BLaER1 treated with 17β-estradiol and CSF1 and Interleukin-3, amounts not matched to agents 10 nM and 100 nM (cell line): ENCODE measurements around the gene ADH1B.
"Not testable (repeated sequence)": the region's sequence is repeated elsewhere in the genome, so short reads cannot be mapped to it uniquely, and the experiment has no call there.

Experiments used
- H3K27ac ChIP-seq, 11 experiments: shearing (Covaris generic); formaldehyde crosslinking; 2 replicates each; pipeline ENCODE4 v1.8.1; 2022
- H3K27me3 ChIP-seq, 11 experiments: shearing (Covaris generic); formaldehyde crosslinking; 2 replicates each; pipeline ENCODE4 v1.8.1; 2022
- H3K36me3 ChIP-seq, 11 experiments: shearing (Covaris generic); formaldehyde crosslinking; 2 replicates each; pipeline ENCODE4 v1.8.1; 2022
- H3K4me1 ChIP-seq, 10 experiments: shearing (Covaris generic); formaldehyde crosslinking; 2 replicates each; pipeline ENCODE4 v1.8.1; 2022
- H3K4me2 ChIP-seq, 11 experiments: shearing (Covaris generic); formaldehyde crosslinking; 2 replicates each; pipeline ENCODE4 v1.8.1; 2022
- H3K4me3 ChIP-seq, 10 experiments: shearing (Covaris generic); formaldehyde crosslinking; 2 replicates each; pipeline ENCODE4 v1.8.1; 2022
- H3K9ac ChIP-seq, 11 experiments: shearing (Covaris generic); formaldehyde crosslinking; 2 replicates each; pipeline ENCODE4 v1.8.1; 2022
- H3K9me3 ChIP-seq, 11 experiments: shearing (Covaris generic); formaldehyde crosslinking; replicated peaks in 1 of 11; 2 replicates each; pipeline ENCODE4 v1.8.1; 2022
- H4K20me1 ChIP-seq, 11 experiments: shearing (Covaris generic); formaldehyde crosslinking; 2 replicates each; pipeline ENCODE4 v1.8.1; 2022
- Cebpa-rat ChIP-seq, 11 experiments: shearing (Covaris generic); IDR thresholded peaks; 2 replicates each; pipeline ENCODE4 v1.8.1; 2022

ADH1B gene

GRCh38 chr4:99321241-99322191 is at the start of gene ADH1B:
ADH1B (minus strand) TSS chr4:99321401; CDS start chr4:99321331, 70 bp downstream.
- no peak within 1 kb of the TSS for H3K9ac ChIP-seq
- H3K4me3 ChIP-seq, result no peak within 1 kb of the TSS
- no peaks in the 10 kb centered on the region for H3K9me3 ChIP-seq
- no peaks in the 10 kb centered on the region for H3K27me3 ChIP-seq
- no peak within 1 kb of the TSS for H3K4me2 ChIP-seq
- no peak for TF ChIP-seq Cebpa-rat (IDR thresholded peaks at IDR 0.05)
- H3K36me3 ChIP-seq, result no peaks in the 10 kb centered on the region
- H4K20me1 ChIP-seq, result no peaks in the 10 kb centered on the region
- no peak within 1 kb of the TSS for H3K27ac ChIP-seq
- no peaks in the 10 kb centered on the region for H3K4me1 ChIP-seq

DNA sequence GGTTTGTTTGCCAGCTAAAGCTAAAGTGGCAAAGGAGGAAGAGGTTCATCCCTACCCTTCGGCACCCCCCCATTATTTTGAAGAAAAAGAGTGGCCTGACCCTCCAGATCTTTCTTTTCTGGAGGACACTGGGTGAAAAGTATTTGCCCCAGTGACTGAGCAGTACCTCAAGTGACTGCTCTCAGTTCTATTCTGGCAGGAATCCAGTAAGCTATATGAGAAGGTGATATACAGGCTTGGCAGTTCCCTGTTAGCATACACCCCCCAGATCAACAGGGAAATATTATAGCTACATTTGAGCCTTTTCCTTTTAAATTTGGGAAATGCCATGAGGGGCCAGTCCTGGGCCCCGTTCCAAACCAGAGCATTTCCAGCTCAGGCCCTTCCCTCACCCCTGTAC is 46.6 kb upstream of the ADH1B start:
- not testable (repeated sequence) for H3K36me3 ChIP-seq, H3K27ac ChIP-seq, H3K27me3 ChIP-seq, H3K9ac ChIP-seq, H3K4me1 ChIP-seq, H3K4me2 ChIP-seq, H3K4me3 ChIP-seq, H4K20me1 ChIP-seq
- H3K9me3 ChIP-seq, result peaks cover 7 to 27% (median 15%) of the 10 kb centered on the region in 11 experiments; a peak in 21 of 22 replicates

DNA sequence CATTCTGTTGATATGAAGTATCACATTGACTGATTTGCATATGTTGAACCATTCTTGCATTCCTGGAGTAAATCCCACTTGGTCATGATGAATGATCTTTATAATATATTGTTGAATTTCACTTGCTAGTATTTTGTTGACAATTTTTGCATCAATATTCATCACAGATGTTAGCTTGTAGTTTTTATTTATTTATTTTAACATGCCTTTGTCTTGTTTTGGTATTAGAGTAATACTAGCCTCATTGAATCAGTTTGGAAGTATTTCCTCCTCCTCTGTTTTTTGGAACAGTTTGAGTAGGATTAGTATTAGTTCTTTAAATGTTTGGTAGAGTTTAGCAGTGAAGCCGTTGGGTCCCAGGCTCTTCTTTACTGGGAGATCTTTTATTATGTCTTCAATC is 45.3 kb upstream of the ADH1B start:
- peaks cover 0 to 13% (median 2%) of the 10 kb centered on the region in 11 experiments; a peak in 9 of 22 replicates for H3K9me3 ChIP-seq
- TF ChIP-seq Cebpa-rat (IDR thresholded peaks at IDR 0.05), result no peak
- no peaks in the 10 kb centered on the region for H3K36me3 ChIP-seq
- no peaks in the 10 kb centered on the region for H3K27me3 ChIP-seq
- H3K4me2 ChIP-seq, result no peak overlapping the region
- H3K27ac ChIP-seq, result no peak overlapping the region
- H3K9ac ChIP-seq, result no peak overlapping the region
- no peak overlapping the region for H3K4me3 ChIP-seq
- no peaks in the 10 kb centered on the region for H3K4me1 ChIP-seq
- H4K20me1 ChIP-seq, result no peaks in the 10 kb centered on the region

GRCh38 chr4:99362768-99363167 is 41.6 kb upstream of the ADH1B start:
- Histone ChIP-seq H3K36me3 (no peaks in the 10 kb centered on the region), H3K9ac (no peak overlapping the region), H3K27ac (no peak overlapping the region), H3K9me3 (peaks cover 8 to 22% (median 10%) of the 10 kb centered on the region in 11 experiments; a peak in 20 of 22 replicates), H3K4me1 (no peaks in the 10 kb centered on the region), H4K20me1 (no peaks in the 10 kb centered on the region), H3K4me2 (no peak overlapping the region), H3K27me3 (no peaks in the 10 kb centered on the region), H3K4me3 (no peak overlapping the region)
- no peak for TF ChIP-seq Cebpa-rat (IDR thresholded peaks at IDR 0.05)

- Histone ChIP-seq H3K27me3 (no peaks in the 10 kb centered on the region), H3K27ac (no peak overlapping the region), H4K20me1 (no peaks in the 10 kb centered on the region), H3K4me1 (no peaks in the 10 kb centered on the region), H3K4me2 (no peak overlapping the region), H3K9me3 (peaks cover 8 to 22% (median 10%) of the 10 kb centered on the region in 11 experiments; a peak in 20 of 22 replicates), H3K36me3 (no peaks in the 10 kb centered on the region), H3K4me3 (no peak overlapping the region), H3K9ac (no peak overlapping the region)
- TF ChIP-seq Cebpa-rat (IDR thresholded peaks at IDR 0.05), result no peak
Observed at GRCh38 chr4:99361899-99362275, 40.7 kb upstream of the ADH1B start.

- H3K36me3 ChIP-seq, result no peaks in the 10 kb centered on the region
- peaks cover 8 to 22% (median 10%) of the 10 kb centered on the region in 11 experiments; a peak in 20 of 22 replicates for H3K9me3 ChIP-seq
- no peak overlapping the region for H3K4me3 ChIP-seq
- no peak for TF ChIP-seq Cebpa-rat (IDR thresholded peaks at IDR 0.05)
- H3K27ac ChIP-seq, result no peak overlapping the region
- H3K4me1 ChIP-seq, result no peaks in the 10 kb centered on the region
- no peaks in the 10 kb centered on the region for H3K27me3 ChIP-seq
- H3K4me2 ChIP-seq, result no peak overlapping the region
- no peaks in the 10 kb centered on the region for H4K20me1 ChIP-seq
- H3K9ac ChIP-seq, result no peak overlapping the region
Observed at GRCh38 chr4:99361268-99361898, 40.2 kb upstream of the ADH1B start.

- H4K20me1 ChIP-seq, result no peaks in the 10 kb centered on the region
- H3K9me3 ChIP-seq, result peaks cover 9 to 24% (median 20%) of the 10 kb centered on the region in 11 experiments; a peak in 21 of 22 replicates
- TF ChIP-seq Cebpa-rat (IDR thresholded peaks at IDR 0.05), result no peak
- no peaks in the 10 kb centered on the region for H3K4me1 ChIP-seq
- no peaks in the 10 kb centered on the region for H3K36me3 ChIP-seq
- no peak overlapping the region for H3K4me3 ChIP-seq
- no peaks in the 10 kb centered on the region for H3K27me3 ChIP-seq
- H3K9ac ChIP-seq, result no peak overlapping the region
- no peak overlapping the region for H3K4me2 ChIP-seq
- H3K27ac ChIP-seq, result no peak overlapping the region
Observed at GRCh38 chr4:99359480-99360204, 38.4 kb upstream of the ADH1B start.

DNA sequence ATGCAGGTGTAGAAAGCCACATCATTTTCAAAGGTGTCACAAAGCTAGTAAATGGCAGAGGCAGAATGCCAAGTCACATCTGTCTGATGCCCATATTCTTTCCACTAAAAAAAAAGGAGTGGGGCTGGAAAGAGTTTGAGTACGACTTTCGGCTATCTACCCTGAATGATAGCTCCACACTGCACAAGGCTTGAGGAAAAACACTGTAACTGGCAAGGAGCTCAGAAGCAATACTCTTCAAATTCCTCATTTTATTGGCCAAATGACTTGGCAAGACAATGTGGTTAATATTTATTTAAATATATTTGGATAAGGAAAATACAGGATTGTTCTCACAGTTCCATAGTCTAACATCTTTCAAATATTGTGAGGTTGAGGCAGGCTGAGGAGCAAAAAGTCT is 36.7 kb upstream of the ADH1B start:
- Histone ChIP-seq H3K9me3 (peaks cover 9 to 33% (median 26%) of the 10 kb centered on the region in 11 experiments; a peak in 21 of 22 replicates), H3K27ac (no peak overlapping the region), H3K4me1 (peaks cover 0 to 3% (median 1%) of the 10 kb centered on the region in 10 experiments; a peak in 8 of 20 replicates), H3K4me2 (no peak overlapping the region), H3K9ac (no peak overlapping the region), H3K36me3 (no peaks in the 10 kb centered on the region), H4K20me1 (no peaks in the 10 kb centered on the region), H3K4me3 (no peak overlapping the region), H3K27me3 (no peaks in the 10 kb centered on the region)
- TF ChIP-seq Cebpa-rat (IDR thresholded peaks at IDR 0.05), result no peak

DNA sequence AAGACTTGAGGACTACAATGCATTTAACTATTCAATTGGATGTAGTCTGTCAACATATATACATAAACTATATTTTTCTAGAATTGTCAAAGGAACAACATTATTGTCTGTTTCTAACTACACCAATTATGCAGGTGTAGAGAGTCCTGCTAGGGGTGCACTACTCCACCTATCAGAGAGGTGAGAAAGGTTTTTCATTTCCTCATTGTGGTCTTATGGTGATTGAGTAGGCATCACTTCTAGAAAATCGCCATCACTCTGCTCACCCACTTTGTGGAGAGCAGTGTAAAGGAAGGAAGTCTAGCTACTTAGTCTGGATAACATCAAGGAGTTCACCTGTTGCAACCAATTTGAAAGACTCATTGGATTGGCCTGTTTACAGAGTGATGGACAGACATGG is 35.8 kb upstream of the ADH1B start:
- no peaks in the 10 kb centered on the region for H3K36me3 ChIP-seq
- H3K4me2 ChIP-seq, result no peak overlapping the region
- no peak overlapping the region for H3K4me3 ChIP-seq
- no peak for TF ChIP-seq Cebpa-rat (IDR thresholded peaks at IDR 0.05)
- peaks cover 0 to 8% (median 3%) of the 10 kb centered on the region in 10 experiments; a peak in 9 of 20 replicates for H3K4me1 ChIP-seq
- H3K9ac ChIP-seq, result no peak overlapping the region
- H3K27ac ChIP-seq, result no peak overlapping the region
- no peaks in the 10 kb centered on the region for H3K27me3 ChIP-seq
- peaks cover 9 to 33% (median 26%) of the 10 kb centered on the region in 11 experiments; a peak in 21 of 22 replicates for H3K9me3 ChIP-seq
- no peaks in the 10 kb centered on the region for H4K20me1 ChIP-seq

GRCh38 chr4:99356149-99356548 is 34.9 kb upstream of the ADH1B start:
- H4K20me1 ChIP-seq, H3K4me1 ChIP-seq, H3K4me3 ChIP-seq, H3K27me3 ChIP-seq, H3K36me3 ChIP-seq, H3K27ac ChIP-seq, H3K9ac ChIP-seq, H3K4me2 ChIP-seq: not testable (repeated sequence)
- H3K9me3 ChIP-seq, result peaks cover 9 to 33% (median 26%) of the 10 kb centered on the region in 11 experiments; a peak in 21 of 22 replicates
